GM18907 (cell line): ENCODE data around the gene CNOT2.

Experiments
- ATAC-seq: cut with Tn5 transposase; IDR thresholded peaks from one replicate; pipeline ENCODE4 v1.9.1; 2021; ENCODE audit warnings: mild to moderate bottlenecking, moderate library complexity; ENCODE audit not compliant: unreplicated experiment

CNOT2 gene

DNA sequence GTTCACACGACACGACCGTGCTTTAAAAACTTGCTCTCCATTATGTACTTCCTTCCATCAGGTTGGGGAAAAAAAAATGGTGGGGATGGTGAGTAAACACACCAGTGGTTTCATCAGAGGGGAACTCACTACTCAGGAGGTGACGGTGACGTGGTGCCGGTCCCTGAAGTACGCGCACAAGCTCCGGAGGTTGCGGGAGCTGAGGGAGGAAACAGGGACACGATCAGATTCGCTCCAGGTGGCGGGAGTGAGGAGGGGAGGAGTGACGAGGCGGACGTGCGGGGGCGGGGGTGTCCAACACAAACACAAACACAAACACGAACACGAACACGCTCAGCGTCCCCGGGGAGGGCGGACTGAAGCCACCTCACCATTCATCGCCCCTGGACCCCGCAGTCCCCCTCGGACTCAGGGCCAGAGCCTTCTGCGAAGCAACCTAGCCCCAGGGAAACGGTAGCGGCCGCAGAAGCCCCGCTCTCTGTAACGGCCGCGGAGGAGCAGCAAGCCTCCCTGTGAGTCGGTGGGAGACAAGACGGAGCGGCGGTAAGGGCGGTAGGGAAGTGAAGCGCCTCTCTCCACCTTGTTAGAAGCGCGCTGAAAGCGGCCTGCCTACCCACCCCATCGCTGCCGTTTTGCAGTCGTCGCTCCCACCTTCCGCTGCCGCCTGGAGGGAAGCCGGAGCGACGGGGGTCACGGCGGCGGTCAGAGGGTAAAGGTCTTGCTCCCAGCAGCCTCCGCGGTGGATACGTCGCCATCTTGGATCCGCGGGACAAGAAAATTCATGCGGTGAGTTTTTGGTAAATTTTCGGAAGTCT lies at the start of gene CNOT2:
CNOT2 (plus strand) TSS at position 739 of the 815 bp plus-strand sequence. CDS start 34,794 bp downstream, outside the sequence.
- peak; percentile 78 for ATAC-seq

DNA sequence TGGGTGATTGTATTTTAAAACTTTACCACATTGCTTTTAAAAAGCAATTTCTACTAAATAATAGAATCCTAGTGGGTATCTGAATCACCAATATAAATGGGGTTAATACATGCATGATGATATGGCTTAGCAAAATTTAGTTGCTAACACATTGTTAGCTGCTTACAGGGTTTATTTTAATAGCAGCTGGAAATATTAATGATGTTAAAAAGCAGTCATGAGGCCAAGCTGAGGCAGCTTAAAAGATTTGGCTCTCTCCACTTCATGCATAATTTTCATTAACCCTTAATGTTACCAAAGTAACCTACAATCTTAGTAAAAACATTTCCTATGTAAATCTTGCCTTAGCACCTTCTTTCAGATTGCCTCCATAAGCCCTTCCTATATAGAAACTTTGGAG lies 49.2 kb upstream of the CNOT2 start:
- ATAC-seq: no peak

DNA sequence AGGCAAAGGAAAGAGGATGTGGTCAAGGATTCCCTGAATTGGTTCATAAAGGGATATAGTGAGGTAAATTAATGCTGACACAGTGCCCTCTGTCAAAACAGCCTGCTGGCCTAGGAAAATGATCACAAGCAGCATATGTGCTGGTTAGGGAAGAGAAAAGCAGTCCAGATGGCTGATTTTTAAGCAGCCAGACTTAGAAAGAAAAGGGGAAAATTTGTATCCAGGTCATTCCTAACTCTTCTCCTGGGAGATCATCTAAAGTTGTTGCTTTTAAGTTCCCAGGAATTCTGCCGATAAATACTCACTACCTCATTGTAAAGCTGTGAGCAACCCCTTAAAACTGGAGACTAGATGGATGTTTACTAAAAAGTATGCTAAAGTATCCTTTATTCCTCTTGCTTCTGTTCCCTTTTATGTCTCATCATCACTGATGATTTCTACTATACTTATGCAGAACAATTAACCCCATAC lies 46.4 kb upstream of the CNOT2 start:
- no peak for ATAC-seq

DNA sequence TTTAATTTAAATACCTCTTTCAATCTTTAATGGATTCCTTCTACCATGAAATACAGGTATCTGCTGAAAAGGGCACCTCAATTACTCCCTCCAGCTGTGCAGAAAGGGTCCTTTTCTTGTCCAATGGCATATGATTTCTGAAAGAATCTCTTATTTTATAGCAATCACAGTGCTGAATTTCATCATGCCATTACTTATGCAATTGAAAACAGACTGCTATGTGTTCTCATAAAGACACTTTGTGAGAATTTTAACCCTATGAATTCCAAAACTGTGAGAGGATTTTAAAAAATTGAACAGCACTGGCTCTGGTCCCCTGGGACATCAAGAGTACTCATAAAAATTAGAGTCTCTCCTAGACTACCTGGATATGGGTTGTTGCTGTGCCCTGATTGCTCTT lies 45.9 kb upstream of the CNOT2 start:
- ATAC-seq: no peak

- ATAC-seq: no peak
These were observed 29.5 kb upstream of the CNOT2 start for GRCh38 chr12:70213707-70214106.

DNA sequence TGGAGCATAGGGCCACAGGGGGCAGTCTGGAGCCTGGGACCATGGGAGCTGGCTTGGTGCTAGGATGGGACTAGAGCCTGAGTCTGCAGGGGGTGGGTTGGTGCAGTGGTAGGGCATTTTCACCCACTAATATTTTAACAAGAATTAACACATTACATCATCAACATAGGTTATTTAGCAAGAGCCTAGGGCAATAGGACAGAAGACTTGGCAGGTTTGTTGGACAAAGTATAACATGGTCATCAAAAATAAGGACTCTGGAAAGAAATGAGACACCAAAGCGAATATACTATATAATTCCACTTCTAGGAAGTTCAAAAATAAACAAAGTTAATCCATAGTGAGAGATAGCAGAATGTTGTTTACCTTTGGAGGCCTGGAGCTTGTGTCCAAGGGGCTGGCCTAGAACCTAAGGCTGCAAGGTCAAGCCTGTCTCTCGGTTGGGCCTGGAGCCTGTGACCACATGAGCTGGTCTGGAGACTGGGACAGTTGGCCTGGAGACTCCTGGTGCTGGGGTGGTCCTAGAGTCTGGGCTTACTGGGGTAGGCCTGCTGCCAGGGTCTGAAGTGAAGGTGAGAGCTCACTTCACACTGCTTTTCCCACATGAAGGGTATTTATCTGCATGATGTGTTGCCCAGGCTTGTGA lies 28.1 kb upstream of the CNOT2 start:
- ATAC-seq: no peak

DNA sequence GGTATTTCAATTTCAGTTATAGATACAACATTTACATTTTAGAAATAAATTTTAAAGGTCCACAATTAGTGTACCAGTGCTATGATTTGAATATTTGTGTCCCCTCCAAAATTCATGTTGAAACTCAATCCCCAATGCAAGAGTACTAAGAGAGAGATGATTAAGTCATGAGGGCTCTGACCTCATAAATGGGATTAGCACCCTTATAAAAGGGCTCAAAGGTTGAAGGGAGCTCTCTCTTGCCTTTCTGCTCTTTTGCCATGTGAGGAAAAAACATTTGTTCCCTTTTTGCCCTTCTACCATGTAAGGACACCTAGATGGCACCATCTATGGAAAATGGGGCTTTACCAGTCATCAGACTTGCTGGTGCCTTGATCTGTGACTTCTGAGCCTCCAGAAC lies 25.8 kb upstream of the CNOT2 start:
- no peak for ATAC-seq

GRCh38 chr12:70221626-70222025 lies 21.6 kb upstream of the CNOT2 start:
- ATAC-seq: no peak

DNA sequence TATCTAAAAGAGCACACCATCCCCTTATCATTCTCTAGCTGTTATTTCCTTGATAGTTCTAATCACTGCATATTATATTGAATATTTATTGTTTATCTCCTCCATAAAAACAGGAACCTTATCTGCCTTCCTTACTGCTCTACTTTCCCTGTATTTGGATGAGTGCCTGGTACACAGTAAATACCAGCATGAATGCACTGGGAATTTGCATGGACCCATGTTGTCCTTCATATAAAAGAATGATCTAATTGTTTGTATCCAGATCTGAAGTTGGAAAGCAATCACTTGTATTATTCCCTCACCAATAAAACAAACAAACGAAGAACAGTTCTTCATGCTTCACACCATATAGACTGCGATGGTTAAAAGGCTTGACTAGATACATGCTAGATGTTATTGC lies 15.3 kb upstream of the CNOT2 start:
- ATAC-seq: no peak

- no peak for ATAC-seq
These were observed 12.2 kb upstream of the CNOT2 start for GRCh38 chr12:70230934-70231606.

- ATAC-seq: no peak
These were observed 6.2 kb upstream of the CNOT2 start for GRCh38 chr12:70236990-70237389.

DNA sequence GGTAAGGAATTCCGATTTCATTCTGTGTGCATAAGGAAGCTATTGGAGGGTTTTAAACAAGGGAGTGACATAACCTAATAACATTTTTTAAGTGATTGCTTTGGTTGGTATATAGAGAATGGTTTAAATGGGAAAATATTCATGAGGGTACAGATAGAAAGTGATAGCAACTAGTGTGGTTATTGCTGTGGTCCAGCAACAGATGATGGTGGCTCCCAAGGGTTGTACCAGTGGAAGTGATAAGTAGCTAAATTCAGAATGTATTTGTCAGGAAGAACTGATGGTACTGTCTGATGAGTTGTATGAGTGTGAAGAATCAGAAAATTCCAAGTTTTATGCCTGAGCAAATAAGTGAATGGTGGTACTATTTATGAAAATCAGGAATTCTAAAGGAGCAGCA lies 2.6 kb upstream of the CNOT2 start:
- ATAC-seq: no peak

GRCh38 chr12:70241845-70242244 lies 1.4 kb upstream of the CNOT2 start:
- ATAC-seq: no peak

DNA sequence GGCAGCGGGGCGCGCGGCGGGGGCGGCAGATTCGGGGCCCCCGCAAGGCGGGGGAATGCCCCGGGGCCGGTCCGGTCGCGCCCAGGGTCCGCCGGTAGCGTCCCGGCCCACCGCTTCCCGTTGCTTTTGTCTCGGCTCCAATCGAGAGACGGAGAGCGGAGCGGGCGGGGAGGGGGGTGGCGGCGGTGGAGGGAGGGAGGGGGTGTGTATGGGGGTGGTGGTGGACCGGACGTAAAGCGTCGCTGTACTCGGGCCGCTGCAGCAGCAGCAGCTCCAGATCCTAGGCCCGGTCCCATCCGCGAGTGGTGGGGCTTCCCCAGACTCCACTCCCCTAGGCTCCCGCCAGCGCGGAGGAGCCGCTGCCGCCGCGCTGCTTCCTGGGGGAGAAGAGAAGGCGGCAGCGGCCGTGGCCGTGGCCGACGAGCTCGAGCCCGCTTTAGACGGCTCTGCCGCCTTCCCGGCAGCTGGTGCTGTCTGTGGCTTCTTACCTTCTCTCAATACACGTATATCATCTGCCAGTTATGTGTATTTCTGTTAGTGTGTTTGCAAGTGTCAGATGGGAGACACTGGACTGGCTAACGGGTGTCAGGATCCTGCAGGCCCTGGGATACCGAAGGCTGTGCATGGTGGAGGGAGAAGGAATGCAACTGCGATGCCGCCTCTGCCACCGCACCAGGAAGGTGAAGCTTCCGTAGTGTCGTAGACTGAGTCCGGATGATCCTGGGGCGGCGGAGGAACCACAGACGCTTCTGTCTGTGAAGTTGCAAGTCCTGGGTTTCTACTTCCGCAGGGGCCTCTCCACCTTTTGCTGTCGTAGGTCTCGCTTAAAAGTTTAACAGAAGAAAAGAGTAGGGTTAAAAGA lies 508 bp downstream of the CNOT2 start:
- peak; percentile 69 for ATAC-seq

DNA sequence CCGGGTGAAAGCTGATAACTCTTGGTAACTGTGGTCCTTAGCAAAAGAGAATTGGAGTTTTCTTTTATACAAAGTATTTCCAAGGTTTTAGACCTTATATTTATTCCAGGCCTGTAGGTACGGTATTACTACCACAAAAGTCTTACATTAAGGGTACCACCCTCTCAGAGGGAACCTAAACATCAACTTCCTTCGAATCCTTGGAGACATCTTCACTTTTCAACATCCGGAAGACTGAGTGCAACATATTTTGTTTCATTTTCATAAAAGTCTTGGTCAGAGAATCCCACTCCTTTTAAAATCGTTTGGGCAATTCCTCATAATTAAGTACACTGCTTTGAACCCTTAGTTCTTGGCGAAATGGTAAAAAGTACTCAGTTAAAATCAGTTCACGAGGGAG lies 1.2 kb downstream of the CNOT2 start:
- no peak for ATAC-seq

- ATAC-seq: no peak
These were observed 2.2 kb downstream of the CNOT2 start for GRCh38 chr12:70245458-70245857.

DNA sequence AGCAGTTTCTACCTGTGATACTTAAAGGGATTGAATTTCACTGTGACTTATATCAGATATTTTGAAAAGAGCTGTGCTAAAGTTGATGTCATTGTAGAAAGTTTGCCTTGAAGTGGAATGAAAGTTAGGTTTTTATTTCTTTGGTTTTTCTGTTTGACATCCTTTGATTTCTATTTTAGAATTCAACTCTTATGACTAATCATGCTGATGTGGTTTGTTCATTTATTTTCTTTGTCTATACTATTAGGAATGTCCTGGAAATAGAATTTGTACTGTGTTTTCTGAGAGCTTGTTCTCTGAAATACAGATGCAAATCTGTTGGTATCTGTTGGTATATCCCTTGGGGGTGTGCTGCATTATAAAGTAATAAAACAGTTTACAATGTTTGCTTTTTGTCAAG lies 3.3 kb downstream of the CNOT2 start:
- ATAC-seq: no peak

GRCh38 chr12:70247653-70248199 lies 4.5 kb downstream of the CNOT2 start:
- no peak for ATAC-seq

- ATAC-seq: no peak
These were observed 5.6 kb downstream of the CNOT2 start for GRCh38 chr12:70248876-70249275.

- ATAC-seq: no peak
These were observed 6.7 kb downstream of the CNOT2 start for GRCh38 chr12:70249903-70250302.

- no peak for ATAC-seq
These were observed 8.0 kb downstream of the CNOT2 start for GRCh38 chr12:70251226-70251625.
